ENCODE measurements around the gene PLEKHA4.
"Not testable (repeated sequence)": the region's sequence is repeated elsewhere in the genome, so short reads cannot be mapped to it uniquely, and the experiment has no call there.

The PLEKHA4 gene

GRCh38 chr19:48890551-48890950, 22.1 kb upstream of the PLEKHA4 start:
- no peak for DNase-seq (ENCODE audit: extremely low read depth in 1 of 2, low read depth in 1 of 2)

- DNase-seq (ENCODE audit: extremely low read depth in 1 of 2, low read depth in 1 of 2): not testable (repeated sequence)
Measured at GRCh38 chr19:48889496-48889895, 21.1 kb upstream of the PLEKHA4 start.

- DNase-seq (ENCODE audit: extremely low read depth in 1 of 2, low read depth in 1 of 2): no peak
Measured at GRCh38 chr19:48887861-48888612, 19.6 kb upstream of the PLEKHA4 start.

DNA sequence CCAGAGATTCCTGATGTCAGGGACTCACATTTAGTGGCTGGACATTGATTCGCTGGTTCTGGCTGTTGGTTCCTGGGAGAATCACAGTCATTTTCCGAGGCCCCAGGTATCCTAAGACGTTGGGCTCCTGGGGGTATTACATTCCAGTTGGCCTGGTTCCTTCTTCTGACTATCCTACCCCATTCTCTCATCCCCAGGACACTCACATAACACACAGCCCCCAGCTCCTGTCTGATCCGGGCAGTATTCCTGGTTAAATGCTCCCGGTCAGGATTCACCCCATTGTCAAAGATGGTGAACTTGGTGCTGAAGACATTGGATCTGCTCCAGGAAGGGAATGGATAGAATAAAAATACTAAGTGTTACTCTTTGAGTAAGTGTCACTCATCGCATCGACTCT, 15.3 kb upstream of the PLEKHA4 start:
- no peak for DNase-seq (ENCODE audit: extremely low read depth in 1 of 2, low read depth in 1 of 2)

DNA sequence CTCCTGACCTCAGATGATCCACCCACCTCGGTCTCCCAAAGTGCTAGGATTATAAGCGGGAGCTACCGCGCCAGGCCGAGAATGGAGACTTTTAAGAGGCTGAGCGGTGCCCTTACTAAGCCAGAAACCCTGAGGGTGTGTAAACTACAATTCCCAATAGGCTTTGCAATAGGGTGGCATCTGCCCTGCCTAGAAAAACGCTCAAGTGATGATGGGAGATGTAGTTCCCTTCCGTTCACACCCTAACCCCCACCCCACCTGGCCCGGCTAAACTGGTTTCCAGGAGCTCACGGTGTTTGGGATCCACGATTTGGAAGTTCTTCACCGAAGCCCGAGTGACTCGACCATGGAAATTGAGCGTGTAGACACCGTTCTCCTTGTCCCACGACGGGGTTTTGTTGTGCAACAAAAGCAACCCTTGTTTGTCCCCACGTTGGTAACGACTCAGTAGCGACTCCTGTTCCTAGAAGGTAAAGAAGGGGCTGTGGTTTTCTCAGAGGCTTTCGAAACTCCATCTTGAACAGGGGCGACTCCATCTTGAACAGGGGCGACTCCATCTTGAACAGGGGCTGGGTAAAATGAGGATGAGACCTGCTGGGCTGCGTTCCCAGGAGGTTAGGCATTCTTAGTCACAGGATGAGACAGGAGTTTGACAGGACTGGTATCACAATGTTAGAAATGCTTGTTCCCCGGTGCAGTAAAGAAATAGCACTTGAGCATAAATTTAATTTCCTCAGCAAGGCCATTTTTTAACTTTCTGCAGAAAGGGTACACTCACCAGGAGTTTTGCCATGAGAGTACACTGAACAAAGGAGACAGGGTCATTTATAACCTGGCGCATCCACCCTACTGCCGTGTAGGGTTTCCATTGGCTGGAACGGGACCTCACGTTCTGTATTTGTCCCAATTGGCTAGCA, 13.6 kb upstream of the PLEKHA4 start:
- DNase-seq (ENCODE audit: extremely low read depth in 1 of 2, low read depth in 1 of 2): no peak

GRCh38 chr19:48879696-48880095, 11.3 kb upstream of the PLEKHA4 start:
- DNase-seq (ENCODE audit: extremely low read depth in 1 of 2, low read depth in 1 of 2): not testable (repeated sequence)

DNA sequence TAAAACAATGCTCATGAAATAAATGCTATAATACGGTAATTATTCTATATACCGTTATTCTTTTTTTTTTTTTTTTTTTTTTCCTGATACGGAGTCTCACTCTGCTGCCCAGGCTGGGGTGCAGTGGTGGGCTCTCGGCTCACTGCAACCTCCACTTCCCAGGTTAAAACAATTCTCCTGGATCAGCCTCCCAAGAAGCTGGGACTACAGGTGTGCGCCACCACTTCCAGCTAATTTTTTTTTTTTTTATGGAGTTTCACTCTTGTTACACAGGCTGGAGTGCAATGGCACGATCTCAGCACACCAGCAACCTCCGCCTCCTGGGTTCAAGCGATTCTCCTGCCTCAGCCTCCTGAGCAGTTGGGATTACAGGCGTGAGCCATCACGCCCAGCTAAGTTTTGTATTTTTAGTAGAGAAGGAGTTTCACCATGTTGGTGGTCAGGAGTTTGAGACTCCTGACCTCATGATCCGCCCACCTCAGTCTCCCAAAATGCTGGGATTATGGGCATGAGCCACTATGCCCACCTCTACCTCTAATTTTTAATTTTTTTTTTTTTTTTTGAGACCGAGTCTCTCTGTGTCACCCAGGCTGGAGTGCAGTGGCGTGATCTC, 10.7 kb upstream of the PLEKHA4 start:
- no peak for DNase-seq (ENCODE audit: extremely low read depth in 1 of 2, low read depth in 1 of 2)

GRCh38 chr19:48878196-48879024, 10.0 kb upstream of the PLEKHA4 start:
- DNase-seq (ENCODE audit: extremely low read depth in 1 of 2, low read depth in 1 of 2): no peak

- no peak for DNase-seq (ENCODE audit: extremely low read depth in 1 of 2, low read depth in 1 of 2)
Measured at GRCh38 chr19:48877855-48878195, 9.4 kb upstream of the PLEKHA4 start.

DNA sequence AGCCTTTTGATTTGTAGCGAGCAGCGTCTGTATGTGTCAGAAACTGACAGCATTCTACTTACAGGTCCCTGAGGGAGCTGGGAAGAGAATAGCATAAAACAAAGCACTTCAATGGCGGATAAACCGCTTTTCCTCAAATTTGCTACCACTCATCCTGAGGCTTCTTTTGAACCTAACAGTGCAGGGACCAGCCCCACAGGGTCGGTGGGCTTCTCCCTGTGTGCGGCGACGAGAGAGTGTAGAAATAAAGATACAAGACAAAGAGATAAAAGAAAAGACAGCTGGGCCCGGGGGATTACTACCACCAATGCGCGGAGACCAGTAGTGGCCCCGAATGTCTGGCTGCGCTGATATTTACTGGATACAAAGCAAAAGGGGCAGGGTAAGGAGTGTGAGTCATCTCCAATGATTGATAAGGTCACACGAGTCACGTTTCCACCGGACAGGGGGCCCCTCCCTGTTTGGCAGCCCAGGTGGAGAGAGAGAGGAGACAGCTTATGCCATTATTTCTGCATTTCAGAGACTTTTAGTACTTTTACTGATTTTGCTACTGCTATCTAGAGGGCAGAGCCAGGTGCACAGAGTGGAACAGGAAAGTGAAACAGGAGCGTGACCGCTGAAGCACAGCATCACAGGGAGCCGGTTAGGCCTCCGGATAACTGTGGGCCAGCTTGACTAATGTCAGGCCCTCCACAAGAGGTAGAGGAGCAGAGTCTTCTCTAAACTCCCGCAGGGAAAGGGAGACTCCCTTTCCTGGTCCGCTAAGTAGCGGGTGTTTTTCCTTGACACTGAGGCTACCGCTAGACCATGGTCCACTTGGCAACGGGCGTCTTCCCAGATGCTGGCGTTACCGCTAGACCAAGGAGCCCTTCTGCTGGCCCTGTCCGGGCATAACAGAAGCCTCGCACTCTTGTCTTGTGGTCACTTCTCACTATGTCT, 7.9 kb upstream of the PLEKHA4 start:
- DNase-seq (ENCODE audit: extremely low read depth in 1 of 2, low read depth in 1 of 2): not testable (repeated sequence)

GRCh38 chr19:48874303-48875135, 6.1 kb upstream of the PLEKHA4 start:
- no peak for DNase-seq (ENCODE audit: extremely low read depth in 1 of 2, low read depth in 1 of 2)

- DNase-seq (ENCODE audit: extremely low read depth in 1 of 2, low read depth in 1 of 2): no peak
Measured at GRCh38 chr19:48873476-48874302, 5.3 kb upstream of the PLEKHA4 start.

GRCh38 chr19:48872884-48873475, 4.6 kb upstream of the PLEKHA4 start:
- peak; percentile 51 to 57 for DNase-seq (ENCODE audit: extremely low read depth in 1 of 2, low read depth in 1 of 2)

DNA sequence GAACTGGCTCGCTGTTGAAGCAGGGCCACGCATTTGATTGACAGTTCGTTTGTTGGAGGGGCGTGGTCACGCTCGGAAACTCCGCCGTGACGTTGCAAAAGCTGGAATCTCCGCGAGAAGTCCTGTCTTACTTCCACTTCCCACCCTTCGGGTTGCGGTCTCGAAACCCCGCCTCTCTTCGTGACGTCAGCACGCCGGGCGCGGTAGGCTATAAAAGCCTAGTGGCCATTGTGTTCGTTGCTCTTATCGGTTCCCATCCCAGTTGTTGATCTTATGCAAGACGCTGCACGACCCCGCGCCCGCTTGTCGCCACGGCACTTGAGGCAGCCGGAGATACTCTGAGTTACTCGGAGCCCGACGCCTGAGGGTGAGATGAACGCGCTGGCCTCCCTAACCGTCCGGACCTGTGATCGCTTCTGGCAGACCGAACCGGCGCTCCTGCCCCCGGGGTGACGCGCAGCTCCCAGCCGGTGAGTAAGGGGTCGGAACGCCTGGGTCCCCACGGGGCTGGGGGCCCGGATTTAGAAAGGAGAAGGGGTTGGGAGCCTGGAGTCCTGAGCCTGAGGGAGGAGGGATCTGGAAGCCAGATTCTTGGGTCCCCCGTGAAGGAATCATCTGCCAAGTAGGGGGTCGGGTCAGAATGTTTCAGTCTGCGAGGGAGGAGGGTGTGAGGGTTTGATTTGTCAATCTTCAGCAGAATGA, 3.9 kb upstream of the PLEKHA4 start, which contains the start of gene PPP1R15A:
TSS of gene PPP1R15A (plus strand) at position 240 of the 702 bp plus-strand sequence. CDS start 813 bp downstream, outside the sequence.
- DNase-seq (ENCODE audit: extremely low read depth in 1 of 2, low read depth in 1 of 2): peak; percentile 96 to 97

- DNase-seq (ENCODE audit: extremely low read depth in 1 of 2, low read depth in 1 of 2): not testable (repeated sequence)
Measured at GRCh38 chr19:48871471-48872181, 3.2 kb upstream of the PLEKHA4 start.

- DNase-seq (ENCODE audit: extremely low read depth in 1 of 2, low read depth in 1 of 2): no peak
Measured at GRCh38 chr19:48870048-48870447, 1.6 kb upstream of the PLEKHA4 start.

Measured in activated CD8-positive, alpha-beta memory T cell treated with anti-CD3 and anti-CD28 coated beads for 1 hour (primary cell).